Smooth muscle cell (in vitro differentiated cells): ENCODE results near the gene C10orf88. TPM values are rescaled to one million over a fixed set of nuclear protein-coding genes. Genes with fewer than 3 reads are reported as not detected.

Experiments used
- DNase-seq: peaks from one replicate; lab custom pipeline; 2025; ENCODE audit not compliant: unreplicated experiment; lab: John Stamatoyannopoulos, UW
- H2AFZ ChIP-seq: fragments of 200-600 bp; sonication (generic); 2 replicates; pipeline ENCODE4 v1.6.0; 2016; ENCODE audit warnings: antibody characterized with exemption, low read depth, mild to moderate bottlenecking
- H3F3A ChIP-seq: fragments of 200-600 bp; sonication (generic); 2 replicates; pipeline ENCODE4 v1.6.0; 2017; ENCODE audit warnings: antibody characterized with exemption, low read depth
- H3K27ac ChIP-seq: fragments of 200-600 bp; sonication (generic); 2 replicates; pipeline ENCODE4 v1.5.1; 2016; ENCODE audit warnings: low read depth, mild to moderate bottlenecking
- H3K27me3 ChIP-seq: fragments of 200-600 bp; sonication (generic); 2 replicates; pipeline ENCODE4 v1.6.1; 2016; ENCODE audit warnings: low read depth, mild to moderate bottlenecking
- H3K36me3 ChIP-seq: fragments of 200-600 bp; sonication (generic); 2 replicates; pipeline ENCODE4 v1.5.1; 2016; ENCODE audit warnings: low read depth
- H3K4me1 ChIP-seq: fragments of 200-600 bp; sonication (generic); 2 replicates; pipeline ENCODE4 v1.5.1; 2016; ENCODE audit warnings: low read depth
- H3K4me2 ChIP-seq: fragments of 200-600 bp; sonication (generic); 2 replicates; pipeline ENCODE4 v1.6.0; 2016; ENCODE audit warnings: mild to moderate bottlenecking
- H3K4me3 ChIP-seq: fragments of 200-600 bp; sonication (generic); 2 replicates; pipeline ENCODE4 v1.5.1; 2016; ENCODE audit warnings: mild to moderate bottlenecking
- H3K79me2 ChIP-seq: fragments of 200-600 bp; sonication (generic); 2 replicates; pipeline ENCODE4 v1.6.0; 2016; ENCODE audit warnings: low read depth, mild to moderate bottlenecking
- H3K9ac ChIP-seq: fragments of 200-600 bp; sonication (generic); 2 replicates; pipeline ENCODE4 v1.6.0; 2016; ENCODE audit warnings: low read depth
- H3K9me3 ChIP-seq: fragments of 200-600 bp; sonication (generic); replicated peaks from 2 replicates; pipeline ENCODE4 v1.5.1; 2016; ENCODE audit warnings: low read depth
- H4K20me1 ChIP-seq: fragments of 200-600 bp; sonication (generic); 2 replicates; pipeline ENCODE4 v1.6.0; 2016; ENCODE audit warnings: low read depth
- CTCF ChIP-seq: fragments of 200-600 bp; sonication (generic); IDR thresholded peaks from 2 replicates; pipeline ENCODE4 v1.5.1; 2017; ENCODE audit warnings: borderline replicate concordance, mild to moderate bottlenecking, antibody characterized with exemption; ENCODE audit not compliant: insufficient read depth, poor library complexity, severe bottlenecking
- WGBS: methylation state at CpG from one replicate; pipeline ENCODE4 v1.1.7; 2016; ENCODE audit warnings: low lambda C conversion rate; 5-methylcytosine and 5-hydroxymethylcytosine counted together
- polyA plus RNA-seq: library from polyadenylated mRNA; unstranded; fragments of >200 nt; fragmentation: Nextera tagmentation; extraction: Ambion mirVana; gene quantifications from 2 replicates; pipeline ENCODE4 v1.2.1, GENCODE V29; 2016
- total RNA-seq: library from RNA; depleted of rRNA; stranded (reverse); fragments of >200 nt; gene quantifications from 2 replicates; pipeline ENCODE4 v1.2.3, GENCODE V29; 2014

The C10orf88 gene
- total and polyA plus RNA-seq, 2 experiments from 2014 or later: 12.0 to 15.3 TPM

- peaks cover 5% of the 10 kb centered on the region for H3K36me3 ChIP-seq
- WGBS: 71% methylated on average over 3 of the region's 3 CpGs
- no peak for TF ChIP-seq CTCF
- H3K9ac ChIP-seq: no peak overlapping the region
- H3F3A ChIP-seq: no peaks in the 10 kb centered on the region
- no peak overlapping the region for H3K27ac ChIP-seq
- H3K4me3 ChIP-seq: no peak overlapping the region
- H3K4me2 ChIP-seq: no peak overlapping the region
- H4K20me1 ChIP-seq: peaks cover 78% of the 10 kb centered on the region
- peaks cover 39% of the 10 kb centered on the region for H3K79me2 ChIP-seq
- no peaks in the 10 kb centered on the region for H3K27me3 ChIP-seq
- H3K4me1 ChIP-seq: no peaks in the 10 kb centered on the region
- DNase-seq: no peak
- H2AFZ ChIP-seq: no peak overlapping the region
- no peaks in the 10 kb centered on the region for H3K9me3 ChIP-seq
Observed at GRCh38 chr10:122999347-122999746, 45.3 kb upstream of the C10orf88 start.

- peaks cover 35% of the 10 kb centered on the region for H3K79me2 ChIP-seq
Observed at GRCh38 chr10:122998934-122999333, 44.9 kb upstream of the C10orf88 start.

GRCh38 chr10:122998360-122998917 lies 44.4 kb upstream of the C10orf88 start:
- no peak for TF ChIP-seq CTCF
- WGBS: 94% methylated on average over 6 of the region's 6 CpGs
- Histone ChIP-seq H3K27me3 (no peaks in the 10 kb centered on the region), H3K27ac (no peak overlapping the region), H2AFZ (no peak overlapping the region), H3K36me3 (peaks cover 6% of the 10 kb centered on the region), H4K20me1 (peaks cover 69% of the 10 kb centered on the region), H3K4me1 (no peaks in the 10 kb centered on the region), H3K79me2 (peaks cover 30% of the 10 kb centered on the region), H3K9me3 (no peaks in the 10 kb centered on the region), H3F3A (no peaks in the 10 kb centered on the region), H3K4me3 (no peak overlapping the region), H3K4me2 (no peak overlapping the region), H3K9ac (no peak overlapping the region)
- no peak for DNase-seq

More at GRCh38 chr10:122998934-122999333, 44.9 kb upstream of the C10orf88 start:
- H3K4me3 ChIP-seq: no peak overlapping the region
- H3K9me3 ChIP-seq: no peaks in the 10 kb centered on the region
- no peak overlapping the region for H3K4me2 ChIP-seq
- TF ChIP-seq CTCF: no peak
- H4K20me1 ChIP-seq: peaks cover 74% of the 10 kb centered on the region
- no peak for DNase-seq
- no peaks in the 10 kb centered on the region for H3K27me3 ChIP-seq
- 97% methylated on average over 3 of the region's 3 CpGs for WGBS
- H3K36me3 ChIP-seq: peaks cover 6% of the 10 kb centered on the region
- no peak overlapping the region for H3K9ac ChIP-seq
- H3K27ac ChIP-seq: no peak overlapping the region
- no peaks in the 10 kb centered on the region for H3K4me1 ChIP-seq
- no peak overlapping the region for H2AFZ ChIP-seq
- no peaks in the 10 kb centered on the region for H3F3A ChIP-seq

- WGBS: 84% methylated on average over 3 of the region's 3 CpGs
- H3K79me2 ChIP-seq: peaks cover 26% of the 10 kb centered on the region
- no peaks in the 10 kb centered on the region for H3K27me3 ChIP-seq
Observed at GRCh38 chr10:122997864-122998263, 43.8 kb upstream of the C10orf88 start.

More at GRCh38 chr10:122997864-122998263, 43.8 kb upstream of the C10orf88 start:
- H3K9me3 ChIP-seq: no peaks in the 10 kb centered on the region
- H3K4me2 ChIP-seq: no peak overlapping the region
- peaks cover 6% of the 10 kb centered on the region for H3K36me3 ChIP-seq
- no peak overlapping the region for H3K27ac ChIP-seq
- no peak for TF ChIP-seq CTCF
- no peaks in the 10 kb centered on the region for H3K4me1 ChIP-seq
- no peak for DNase-seq
- no peaks in the 10 kb centered on the region for H3F3A ChIP-seq
- H2AFZ ChIP-seq: no peak overlapping the region
- no peak overlapping the region for H3K9ac ChIP-seq
- no peak overlapping the region for H3K4me3 ChIP-seq
- peaks cover 63% of the 10 kb centered on the region for H4K20me1 ChIP-seq
